HepG2 (cell line): ENCODE results near the gene XRN1. TPM values are rescaled to one million over a fixed set of nuclear protein-coding genes. Genes with fewer than 3 reads are reported as not detected.
A peak's percentile ranks its signal among the peaks of the same experiment; 100 is the strongest.

Source experiments
- CBX5 ChIP-seq: sonication (generic); formaldehyde crosslinking; IDR thresholded peaks from 2 replicates; pipeline ENCODE4 v1.4.0; 2020; ENCODE audit warnings: missing genetic modification reagents, borderline replicate concordance
- CHD2 ChIP-seq: IDR thresholded peaks from 2 replicates; pipeline ENCODE4 v1.6.1; 2011; ENCODE audit warnings: low read depth, low read length, improper control_type of control experiment
- HDAC2 ChIP-seq: sonication (generic); formaldehyde crosslinking; IDR thresholded peaks from 2 replicates; pipeline ENCODE4 v1.4.0; 2020; ENCODE audit warnings: missing genetic modification reagents
- KAT8 ChIP-seq: IDR thresholded peaks from 2 replicates; pipeline ENCODE4 v1.6.1; 2016; ENCODE audit warnings: missing genetic modification reagents, missing compliant biosample characterization
- KDM4B ChIP-seq: sonication (generic); formaldehyde crosslinking; IDR thresholded peaks from 2 replicates; pipeline ENCODE4 v1.4.0; 2020; ENCODE audit warnings: missing genetic modification reagents
- KLF16 ChIP-seq, 2 experiments: sonication (generic) in 1 of 2; formaldehyde crosslinking in 1 of 2; IDR thresholded peaks; 2 replicates each; pipeline versions ENCODE4 v1.6.1 to v1.8.0; 2016 to 2023; ENCODE audit warnings: missing genetic modification reagents in 2 of 2, missing compliant biosample characterization in 1 of 2
- KLF6 ChIP-seq: IDR thresholded peaks from 2 replicates; pipeline ENCODE4 v1.8.0; 2016; ENCODE audit warnings: missing biosample characterization, missing genetic modification reagents
- MIER2 ChIP-seq: IDR thresholded peaks from 2 replicates; pipeline ENCODE4 v1.6.1; 2016; ENCODE audit warnings: missing biosample characterization, missing genetic modification reagents
- MYC ChIP-seq: sonication (generic); formaldehyde crosslinking; IDR thresholded peaks from 2 replicates; pipeline ENCODE4 v1.9.0; 2021; ENCODE audit warnings: missing genetic modification reagents, borderline replicate concordance
- NFKBIZ ChIP-seq: IDR thresholded peaks from 2 replicates; pipeline ENCODE4 v1.6.1; 2018; ENCODE audit warnings: missing genetic modification reagents, missing compliant biosample characterization
- PPARG ChIP-seq: conservative IDR thresholded peaks from 2 replicates; pipeline ENCODE4 v1.6.1; 2016; ENCODE audit warnings: missing biosample characterization, missing genetic modification reagents
- SIN3B ChIP-seq: fragments of 150-350 bp; IDR thresholded peaks from 2 replicates; pipeline ENCODE4 v1.6.1; 2014; ENCODE audit warnings: low read length
- TEAD3 ChIP-seq: optimal IDR thresholded peaks from 2 replicates; pipeline ENCODE3; 2016; ENCODE audit warnings: borderline replicate concordance
- YEATS4 ChIP-seq: sonication (generic); formaldehyde crosslinking; IDR thresholded peaks from 2 replicates; pipeline ENCODE4 v1.4.0; 2020; ENCODE audit warnings: missing genetic modification reagents, borderline replicate concordance
- ZMYM2 ChIP-seq: sonication (generic); formaldehyde crosslinking; IDR thresholded peaks from 2 replicates; pipeline ENCODE4 v1.8.0; 2022; ENCODE audit warnings: mild to moderate bottlenecking, missing genetic modification reagents
- ZNF10 ChIP-seq: sonication (generic); formaldehyde crosslinking; IDR thresholded peaks from 2 replicates; pipeline ENCODE4 v1.4.0; 2020; ENCODE audit warnings: mild to moderate bottlenecking, low read depth, missing genetic modification reagents, borderline replicate concordance
- ZNF30 ChIP-seq: sonication (generic); formaldehyde crosslinking; IDR thresholded peaks from 2 replicates; pipeline ENCODE4 v1.5.0; 2020; ENCODE audit warnings: mild to moderate bottlenecking, missing genetic modification reagents
- ZNF550 ChIP-seq: sonication (generic); formaldehyde crosslinking; IDR thresholded peaks from 2 replicates; pipeline ENCODE4 v1.4.0; 2020; ENCODE audit warnings: mild to moderate bottlenecking, missing genetic modification reagents, borderline replicate concordance
- ZNF709 ChIP-seq: sonication (generic); formaldehyde crosslinking; IDR thresholded peaks from 2 replicates; pipeline ENCODE4 v1.5.0; 2020; ENCODE audit warnings: mild to moderate bottlenecking, missing genetic modification reagents
- ZNF792 ChIP-seq: IDR thresholded peaks from 2 replicates; pipeline ENCODE4 v1.6.1; 2016
- ZSCAN25 ChIP-seq: sonication (generic); formaldehyde crosslinking; IDR thresholded peaks from 2 replicates; pipeline ENCODE4 v1.8.0; 2022; ENCODE audit warnings: mild to moderate bottlenecking, missing genetic modification reagents
- polyA plus RNA-seq, 8 experiments: library from polyadenylated mRNA; depleted of rRNA in 3 of 8; stranded (reverse) in 7 of 8; unstranded in 1 of 8; fragments of >200 nt; fragmentation: Illumina TruSeq in 4 of 8; extraction: Trizol in 4 of 8; gene quantifications; 2 replicates each; pipeline versions ENCODE4 v1.2.1 to v1.2.3, GENCODE V29; 2011 to 2016; ENCODE audit warnings: low read depth in 4 of 8, missing spikeins in 1 of 8, mixed read lengths in 1 of 8; ENCODE audit not compliant: insufficient read depth in 1 of 8
- total RNA-seq, 5 experiments: library from RNA; depleted of rRNA; stranded (reverse); fragments of >200 nt; fragmentation: Illumina TruSeq; extraction: Trizol; gene quantifications; 2 replicates each; pipeline ENCODE4 v1.2.3, GENCODE V29; 2016; ENCODE audit warnings: low read depth in 1 of 5
- TF ChIP-seq, protein P1 (sequence below): sonication (generic); formaldehyde crosslinking; IDR thresholded peaks from 2 replicates; pipeline ENCODE4; 2020; ENCODE audit warnings: missing genetic modification reagents, mild to moderate bottlenecking, borderline replicate concordance
- TF ChIP-seq, protein P2 (sequence below): sonication (generic); formaldehyde crosslinking; IDR thresholded peaks from 2 replicates; pipeline ENCODE4 v1.4.0; 2020; ENCODE audit warnings: missing genetic modification reagents
- TF ChIP-seq, protein P3 (sequence below): sonication (generic); formaldehyde crosslinking; IDR thresholded peaks from 2 replicates; pipeline ENCODE4 v1.4.0; 2020; ENCODE audit warnings: mild to moderate bottlenecking, missing genetic modification reagents
- TF ChIP-seq, protein P4 (sequence below): sonication (generic); formaldehyde crosslinking; IDR thresholded peaks from 2 replicates; pipeline ENCODE4 v1.4.0; 2020; ENCODE audit warnings: mild to moderate bottlenecking, missing genetic modification reagents

Gene XRN1
- total and polyA plus RNA-seq, 2 of the 13 experiments (the other 11 are each of a cell fraction or from before 2014, with no cell fraction given), result 13.2 to 13.3 TPM

DNA sequence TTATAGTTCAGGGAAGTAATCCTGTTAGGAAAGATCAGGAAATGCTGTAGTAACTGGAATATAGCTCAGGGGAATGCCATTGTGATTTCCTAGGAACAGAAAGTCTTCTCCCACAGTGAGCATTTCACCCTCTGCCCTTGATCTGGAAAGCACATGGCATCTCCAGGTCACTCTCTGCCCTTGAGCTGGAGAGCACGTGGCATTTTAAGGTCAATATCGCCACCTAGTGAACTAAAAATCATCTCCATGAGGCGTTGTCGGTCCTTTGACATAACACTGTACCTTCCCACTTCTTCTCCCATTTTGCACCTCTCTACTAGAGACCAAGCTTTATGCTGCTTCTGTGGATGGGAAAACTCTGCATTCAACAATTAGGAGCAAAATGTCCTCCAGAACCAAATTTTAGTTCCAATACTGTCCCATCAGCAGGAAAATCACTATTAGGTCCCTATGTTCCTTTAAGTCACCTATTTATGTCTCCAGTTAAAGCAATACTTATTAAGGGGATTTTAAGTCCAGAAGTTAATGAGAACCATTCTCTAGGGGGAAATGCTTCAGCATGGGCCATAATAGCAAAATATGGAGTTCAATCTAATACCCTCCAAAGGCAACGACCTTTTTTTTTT, 167.8 kb downstream of the XRN1 start (continued):
- TF ChIP-seq, protein P1, sequence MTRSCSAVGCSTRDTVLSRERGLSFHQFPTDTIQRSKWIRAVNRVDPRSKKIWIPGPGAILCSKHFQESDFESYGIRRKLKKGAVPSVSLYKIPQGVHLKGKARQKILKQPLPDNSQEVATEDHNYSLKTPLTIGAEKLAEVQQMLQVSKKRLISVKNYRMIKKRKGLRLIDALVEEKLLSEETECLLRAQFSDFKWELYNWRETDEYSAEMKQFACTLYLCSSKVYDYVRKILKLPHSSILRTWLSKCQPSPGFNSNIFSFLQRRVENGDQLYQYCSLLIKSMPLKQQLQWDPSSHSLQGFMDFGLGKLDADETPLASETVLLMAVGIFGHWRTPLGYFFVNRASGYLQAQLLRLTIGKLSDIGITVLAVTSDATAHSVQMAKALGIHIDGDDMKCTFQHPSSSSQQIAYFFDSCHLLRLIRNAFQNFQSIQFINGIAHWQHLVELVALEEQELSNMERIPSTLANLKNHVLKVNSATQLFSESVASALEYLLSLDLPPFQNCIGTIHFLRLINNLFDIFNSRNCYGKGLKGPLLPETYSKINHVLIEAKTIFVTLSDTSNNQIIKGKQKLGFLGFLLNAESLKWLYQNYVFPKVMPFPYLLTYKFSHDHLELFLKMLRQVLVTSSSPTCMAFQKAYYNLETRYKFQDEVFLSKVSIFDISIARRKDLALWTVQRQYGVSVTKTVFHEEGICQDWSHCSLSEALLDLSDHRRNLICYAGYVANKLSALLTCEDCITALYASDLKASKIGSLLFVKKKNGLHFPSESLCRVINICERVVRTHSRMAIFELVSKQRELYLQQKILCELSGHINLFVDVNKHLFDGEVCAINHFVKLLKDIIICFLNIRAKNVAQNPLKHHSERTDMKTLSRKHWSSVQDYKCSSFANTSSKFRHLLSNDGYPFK (CRISPR knock-in tag), result no peak
- TF ChIP-seq ZMYM2 (no peak), MYC (peak; percentile 97), ZNF550 (no peak), TEAD3 (CRISPR knock-in tag) (peak; percentile 63), YEATS4 (CRISPR knock-in tag) (peak; percentile 29; the same call in 1 of the 2 replicates), PPARG (0 out of 2 replicates have a peak, but pooled peaks have one; percentile 39), ZNF709 (CRISPR knock-in tag) (no peak), CHD2 (no peak), KDM4B (CRISPR knock-in tag) (0 out of 2 replicates have a peak, but pooled peaks have one; percentile 31), CBX5 (CRISPR knock-in tag) (peak; percentile 70; the same call in 1 of the 2 replicates), MIER2 (CRISPR knock-in tag) (0 out of 2 replicates have a peak, but pooled peaks have one; percentile 39), ZNF30 (no peak), KLF16 (CRISPR knock-in tag; IDR thresholded peaks at IDR 0.05) (peak in 1 of 2 experiments; percentile 68; a peak in 2 of 4 replicates), SIN3B (no peak), ZSCAN25 (CRISPR knock-in tag) (no peak), KLF6 (CRISPR knock-in tag) (0 out of 2 replicates have a peak, but pooled peaks have one; percentile 51), NFKBIZ (CRISPR knock-in tag) (0 out of 2 replicates have a peak, but pooled peaks have one; percentile 52), HDAC2 (peak; percentile 59; the same call in 1 of the 2 replicates), ZNF792 (CRISPR knock-in tag) (no peak), ZNF10 (CRISPR knock-in tag) (no peak), KAT8 (CRISPR knock-in tag) (0 out of 2 replicates have a peak, but pooled peaks have one; percentile 53)
- TF ChIP-seq, protein P2, sequence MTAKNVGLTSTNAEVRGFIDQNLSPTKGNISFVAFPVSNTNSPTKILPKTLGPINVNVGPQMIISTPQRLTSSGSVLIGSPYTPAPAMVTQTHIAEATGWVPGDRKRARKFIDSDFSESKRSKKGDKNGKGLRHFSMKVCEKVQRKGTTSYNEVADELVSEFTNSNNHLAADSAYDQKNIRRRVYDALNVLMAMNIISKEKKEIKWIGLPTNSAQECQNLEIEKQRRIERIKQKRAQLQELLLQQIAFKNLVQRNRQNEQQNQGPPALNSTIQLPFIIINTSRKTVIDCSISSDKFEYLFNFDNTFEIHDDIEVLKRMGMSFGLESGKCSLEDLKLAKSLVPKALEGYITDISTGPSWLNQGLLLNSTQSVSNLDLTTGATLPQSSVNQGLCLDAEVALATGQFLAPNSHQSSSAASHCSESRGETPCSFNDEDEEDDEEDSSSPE (CRISPR knock-in tag), result peak; percentile 50; the same call in 1 of the 2 replicates
- TF ChIP-seq, protein P3, sequence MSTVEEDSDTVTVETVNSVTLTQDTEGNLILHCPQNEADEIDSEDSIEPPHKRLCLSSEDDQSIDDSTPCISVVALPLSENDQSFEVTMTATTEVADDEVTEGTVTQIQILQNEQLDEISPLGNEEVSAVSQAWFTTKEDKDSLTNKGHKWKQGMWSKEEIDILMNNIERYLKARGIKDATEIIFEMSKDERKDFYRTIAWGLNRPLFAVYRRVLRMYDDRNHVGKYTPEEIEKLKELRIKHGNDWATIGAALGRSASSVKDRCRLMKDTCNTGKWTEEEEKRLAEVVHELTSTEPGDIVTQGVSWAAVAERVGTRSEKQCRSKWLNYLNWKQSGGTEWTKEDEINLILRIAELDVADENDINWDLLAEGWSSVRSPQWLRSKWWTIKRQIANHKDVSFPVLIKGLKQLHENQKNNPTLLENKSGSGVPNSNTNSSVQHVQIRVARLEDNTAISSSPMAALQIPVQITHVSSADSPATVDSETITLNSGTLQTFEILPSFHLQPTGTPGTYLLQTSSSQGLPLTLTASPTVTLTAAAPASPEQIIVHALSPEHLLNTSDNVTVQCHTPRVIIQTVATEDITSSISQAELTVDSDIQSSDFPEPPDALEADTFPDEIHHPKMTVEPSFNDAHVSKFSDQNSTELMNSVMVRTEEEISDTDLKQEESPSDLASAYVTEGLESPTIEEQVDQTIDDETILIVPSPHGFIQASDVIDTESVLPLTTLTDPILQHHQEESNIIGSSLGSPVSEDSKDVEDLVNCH, result no peak
- TF ChIP-seq, protein P4, sequence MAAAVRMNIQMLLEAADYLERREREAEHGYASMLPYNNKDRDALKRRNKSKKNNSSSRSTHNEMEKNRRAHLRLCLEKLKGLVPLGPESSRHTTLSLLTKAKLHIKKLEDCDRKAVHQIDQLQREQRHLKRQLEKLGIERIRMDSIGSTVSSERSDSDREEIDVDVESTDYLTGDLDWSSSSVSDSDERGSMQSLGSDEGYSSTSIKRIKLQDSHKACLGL (CRISPR knock-in tag), result no peak
